MM.1S (cell line): ENCODE data around the gene C20orf173.
A peak's percentile ranks its signal among the peaks of the same experiment; 100 is the strongest.

Experiments used
- DNase-seq: peaks from one replicate; pipeline ENCODE4 v3.0.0-alpha.2; 2015
- H2AFZ ChIP-seq: fragments of 300-600 bp; sonication (generic); 2 replicates; pipeline ENCODE4 v1.6.0; 2016; ENCODE audit warnings: antibody characterized with exemption, low read length
- H3F3A ChIP-seq: fragments of 300-600 bp; sonication (generic); 2 replicates; pipeline ENCODE4 v1.6.1; 2016; ENCODE audit warnings: mild to moderate bottlenecking, antibody characterized with exemption, low read length, moderate library complexity, mixed read lengths; ENCODE audit not compliant: insufficient read depth
- H3K27ac ChIP-seq: fragments of 300-600 bp; sonication (generic); 2 replicates; pipeline ENCODE4 v1.5.1; 2016; ENCODE audit warnings: mild to moderate bottlenecking, low read length
- H3K27me3 ChIP-seq: fragments of 300-600 bp; sonication (generic); replicated peaks from 2 replicates; pipeline ENCODE4 v1.6.0; 2016; ENCODE audit warnings: low read length; ENCODE audit not compliant: insufficient read depth
- H3K36me3 ChIP-seq: fragments of 300-600 bp; sonication (generic); replicated peaks from 2 replicates; pipeline ENCODE4 v1.6.1; 2016; ENCODE audit warnings: mild to moderate bottlenecking, low read length, mixed read lengths; ENCODE audit not compliant: insufficient read depth
- H3K4me1 ChIP-seq: fragments of 300-600 bp; sonication (generic); 2 replicates; pipeline ENCODE4 v1.6.1; 2016; ENCODE audit warnings: low read length, mixed read lengths
- H3K4me2 ChIP-seq: fragments of 300-600 bp; sonication (generic); 2 replicates; pipeline ENCODE4 v1.6.0; 2016; ENCODE audit warnings: low read depth, low read length
- H3K4me3 ChIP-seq: fragments of 300-600 bp; sonication (generic); 2 replicates; pipeline ENCODE4 v1.5.1; 2016; ENCODE audit warnings: low read length, mixed read lengths
- H3K79me2 ChIP-seq: fragments of 300-600 bp; sonication (generic); 2 replicates; pipeline ENCODE4 v1.6.1; 2016; ENCODE audit warnings: mixed run types, low read length, mixed read lengths
- H3K9ac ChIP-seq: fragments of 300-600 bp; sonication (generic); 2 replicates; pipeline ENCODE4 v1.6.1; 2016; ENCODE audit warnings: low read length, mixed read lengths
- H3K9me2 ChIP-seq: fragments of 300-600 bp; sonication (generic); replicated peaks from 2 replicates; pipeline ENCODE4 v1.6.1; 2016; ENCODE audit warnings: mild to moderate bottlenecking, low read length, mixed read lengths; ENCODE audit not compliant: insufficient read depth
- H3K9me3 ChIP-seq: fragments of 300-600 bp; sonication (generic); replicated peaks from 2 replicates; pipeline ENCODE4 v1.6.1; 2016; ENCODE audit warnings: mild to moderate bottlenecking, low read length, mixed read lengths; ENCODE audit not compliant: insufficient read depth
- H4K20me1 ChIP-seq: fragments of 300-600 bp; sonication (generic); 2 replicates; pipeline ENCODE4 v1.6.1; 2016; ENCODE audit warnings: mild to moderate bottlenecking, low read length, moderate library complexity, mixed read lengths; ENCODE audit not compliant: insufficient read depth
- CTCF ChIP-seq: fragments of 300-600 bp; sonication (generic); IDR thresholded peaks from 2 replicates; pipeline ENCODE4 v1.5.1; 2016; ENCODE audit warnings: antibody characterized with exemption, low read length, mixed read lengths
- EZH2 ChIP-seq: fragments of 300-600 bp; sonication (generic); optimal IDR thresholded peaks from 2 replicates; pipeline ENCODE3; 2017; ENCODE audit warnings: low read depth, mild to moderate bottlenecking, antibody characterized with exemption, low read length, mixed read lengths
- EZH2phosphoT487 ChIP-seq: fragments of 300-600 bp; sonication (generic); IDR thresholded peaks from 2 replicates; pipeline ENCODE4 v1.6.1; 2018; ENCODE audit warnings: antibody characterized with exemption, low read length

The C20orf173 gene

GRCh38 chr20:35562541-35563110 is 33.2 kb upstream of the C20orf173 start:
- Histone ChIP-seq H2AFZ (no peak overlapping the region), H4K20me1 (no peaks in the 10 kb centered on the region), H3K27me3 (no peaks in the 10 kb centered on the region), H3K9ac (no peak overlapping the region), H3K36me3 (no peaks in the 10 kb centered on the region), H3K27ac (no peak overlapping the region), H3F3A (no peaks in the 10 kb centered on the region), H3K4me1 (no peaks in the 10 kb centered on the region), H3K79me2 (no peaks in the 10 kb centered on the region), H3K4me3 (no peak overlapping the region), H3K9me3 (no peaks in the 10 kb centered on the region), H3K9me2 (no peaks in the 10 kb centered on the region), H3K4me2 (no peak overlapping the region)
- DNase-seq = no peak
- TF ChIP-seq EZH2 = no peak
- TF ChIP-seq EZH2phosphoT487 = no peak
- TF ChIP-seq CTCF = no peak

GRCh38 chr20:35561671-35562070 is 32.2 kb upstream of the C20orf173 start:
- H3K9me2 ChIP-seq = no peaks in the 10 kb centered on the region
- H3K9me3 ChIP-seq = no peaks in the 10 kb centered on the region
- H4K20me1 ChIP-seq = no peaks in the 10 kb centered on the region
- H3K36me3 ChIP-seq = no peaks in the 10 kb centered on the region
- no peaks in the 10 kb centered on the region for H3F3A ChIP-seq
- H3K9ac ChIP-seq = no peak overlapping the region
- TF ChIP-seq EZH2 = no peak
- TF ChIP-seq CTCF = no peak
- no peak for TF ChIP-seq EZH2phosphoT487
- H3K4me1 ChIP-seq = no peaks in the 10 kb centered on the region
- DNase-seq = no peak
- no peak overlapping the region for H2AFZ ChIP-seq
- no peak overlapping the region for H3K4me3 ChIP-seq
- H3K27me3 ChIP-seq = no peaks in the 10 kb centered on the region
- no peaks in the 10 kb centered on the region for H3K79me2 ChIP-seq
- no peak overlapping the region for H3K27ac ChIP-seq
- H3K4me2 ChIP-seq = no peak overlapping the region

- no peak overlapping the region for H3K27ac ChIP-seq
- peak; percentile 37 for DNase-seq
- H2AFZ ChIP-seq = no peak overlapping the region
- no peaks in the 10 kb centered on the region for H3K27me3 ChIP-seq
- no peaks in the 10 kb centered on the region for H3K9me2 ChIP-seq
- H3K9me3 ChIP-seq = no peaks in the 10 kb centered on the region
- TF ChIP-seq EZH2 = no peak
- peak; percentile 24 for TF ChIP-seq CTCF
- no peaks in the 10 kb centered on the region for H4K20me1 ChIP-seq
- no peak overlapping the region for H3K4me3 ChIP-seq
- H3K79me2 ChIP-seq = no peaks in the 10 kb centered on the region
- no peaks in the 10 kb centered on the region for H3K36me3 ChIP-seq
- no peak overlapping the region for H3K9ac ChIP-seq
- H3K4me2 ChIP-seq = no peak overlapping the region
- no peaks in the 10 kb centered on the region for H3K4me1 ChIP-seq
- no peaks in the 10 kb centered on the region for H3F3A ChIP-seq
These were observed 31.8 kb upstream of the C20orf173 start for GRCh38 chr20:35561268-35561667.
